Stomach (tissue), 19 donors: ENCODE results near the gene ZBP1. TPM values are rescaled to one million over a fixed set of nuclear protein-coding genes. Genes with fewer than 3 reads are reported as not detected.

Experiments used
- DNase-seq, 2 donors: peaks; one replicate each; pipeline versions ENCODE4 v3.0.0 to v3.0.0-alpha.2; 2013 to 2019
- H3K27ac ChIP-seq, 5 donors: fragments of 200-600 bp in 4 of 5; sonication (generic) in 4 of 5; one replicate each; pipeline ENCODE4 v1.5.1; 2013 to 2019; ENCODE audit warnings: mild to moderate bottlenecking in 1 of 5, moderate library complexity in 1 of 5
- H3K27me3 ChIP-seq, 3 donors: fragments of 200-600 bp; sonication (generic); one replicate each; pipeline ENCODE4 v1.5.1; 2017 to 2019; ENCODE audit warnings: mixed run types in 1 of 3
- H3K36me3 ChIP-seq, 4 donors: fragments of 200-600 bp; sonication (generic); 1 replicate in 3 of 4; 2 replicates in 1 of 4; pipeline ENCODE4 v1.5.1; 2016 to 2019
- H3K4me1 ChIP-seq, 4 donors: fragments of 200-600 bp; sonication (generic); one replicate each; pipeline ENCODE4 v1.5.1; 2016 to 2019
- H3K4me3 ChIP-seq, 4 donors: fragments of 200-600 bp; sonication (generic) in 3 of 4; one replicate each; pipeline ENCODE4 v1.5.1; 2016 to 2019; ENCODE audit warnings: mild to moderate bottlenecking in 1 of 4
- H3K9me3 ChIP-seq, 4 donors: fragments of 200-600 bp; sonication (generic); one replicate each; pipeline ENCODE4 v1.5.1; 2016 to 2019
- CTCF ChIP-seq, 7 experiments: fragments of 450-650 bp in 4 of 7; fragments of 200-600 bp in 3 of 7; sonication (generic) in 3 of 7; IDR thresholded peaks; one replicate each; pipeline ENCODE4 v1.5.1; 2016 to 2019; ENCODE audit warnings: antibody characterized with exemption in 7 of 7, control low read depth in 2 of 7, mild to moderate bottlenecking in 1 of 7
- EP300 ChIP-seq: sonication (generic); formaldehyde crosslinking; IDR thresholded peaks from one replicate; pipeline ENCODE4 v1.6.1; 2017; ENCODE audit warnings: antibody characterized with exemption
- POLR2A ChIP-seq, 4 donors: fragments of 450-650 bp; IDR thresholded peaks; one replicate each; pipeline ENCODE4 v1.6.1; 2016; ENCODE audit warnings: antibody characterized with exemption in 4 of 4, control low read depth in 2 of 4, mild to moderate bottlenecking in 1 of 4, moderate library complexity in 1 of 4
- POLR2AphosphoS5 ChIP-seq, 3 donors: sonication (generic); formaldehyde crosslinking; IDR thresholded peaks; one replicate each; pipeline ENCODE4 v1.6.1; 2016; ENCODE audit warnings: antibody characterized with exemption in 3 of 3
- WGBS, 5 donors: extraction: QIAGEN DNeasy Blood & Tissue Kit in 3 of 5; methylation state at CpG; one replicate each; pipeline versions ENCODE4 v1.1.5 to v1.1.7; 2013 to 2018; 5-methylcytosine and 5-hydroxymethylcytosine counted together
- intact Hi-C: fragments of 100-400 bp; cut with DNase I; formaldehyde crosslinking; loops from one replicate; pipeline ENCODE4 v1.15.1; 2023; ENCODE audit warnings: low total_unique reads
- long read RNA-seq, 10 donors: transcript quantifications; one replicate each; lab custom pipeline, GENCODE V29; 2026
- polyA plus RNA-seq, 3 donors: library from polyadenylated mRNA; stranded (reverse); fragments of 200-250 nt; gene quantifications; one replicate each; pipeline ENCODE4 v1.2.3, GENCODE V29; 2013
- total RNA-seq, 5 donors: library from RNA; depleted of rRNA; stranded (reverse); fragments of >200 nt; gene quantifications; one replicate each; pipeline versions ENCODE4 v1.1.0 to v1.2.3, GENCODE V29; 2014 to 2016
- donor health status: healthy with polysubstance abuse.
- donor health status: Bipolar disorder and iron deficiency.
- donor health status: healthy.

ZBP1 gene
- total RNA-seq = not detected
- polyA plus RNA-seq = under 1 TPM in 2 of 3 donors, not detected in 1; 0.37 to 0.60 TPM
- long read RNA-seq, donor 1 = 0 reads
- long read RNA-seq, donor 2 = 0 reads
- long read RNA-seq, donor 3 = 0 reads
- long read RNA-seq, donor 4 = 0 reads
- long read RNA-seq, donor 5 = 0 reads
- long read RNA-seq, donor 6 = 0 reads
- long read RNA-seq, donor 7 = 0 reads
- long read RNA-seq, donor 8 = 0 reads
- long read RNA-seq, donor 9 = 0 reads
- long read RNA-seq, donor 10 = 0 reads

- peaks cover 0 to 18% (median 6%) of the 10 kb centered on the region in 4 donors for H3K9me3 ChIP-seq
- DNase-seq = peak; percentile 53 to 65
- peaks cover 0 to 19% (median 0%) of the 10 kb centered on the region in 4 donors for H3K4me1 ChIP-seq
- H3K27ac ChIP-seq = peak within 1 kb of the TSS; percentile 25 to 82 (median 67)
- intact Hi-C loops = no loop called here
- peaks cover 0 to 22% (median 0%) of the 10 kb centered on the region in 3 donors for H3K27me3 ChIP-seq
- WGBS, 5 donors = 53 to 56% (median 54%) methylated on average over 18 of the region's 18 CpGs
- peak within 1 kb of the TSS in 3 of 4 donors; percentile 6 to 23 (median 17) for H3K4me3 ChIP-seq
- TF ChIP-seq EP300 = no peak
- no peak for TF ChIP-seq CTCF (IDR thresholded peaks at IDR 0.05)
- no peak for TF ChIP-seq POLR2AphosphoS5 (IDR thresholded peaks at IDR 0.05)
- TF ChIP-seq POLR2A (IDR thresholded peaks at IDR 0.05) = no peak
- H3K36me3 ChIP-seq = no peaks in the 10 kb centered on the region
Measured at GRCh38 chr20:57620274-57620990, at the start of gene ZBP1. ZBP1 (minus strand) TSS chr20:57620426; CDS start chr20:57620295, 131 bp downstream.

GRCh38 chr20:57669632-57670031 lies 49.4 kb upstream of the ZBP1 start:
- H3K4me1 ChIP-seq = peaks cover 0 to 17% (median 9%) of the 10 kb centered on the region in 4 donors
- no peaks in the 10 kb centered on the region for H3K27me3 ChIP-seq
- H3K4me3 ChIP-seq = no peak overlapping the region
- intact Hi-C loops = no loop called here
- no peaks in the 10 kb centered on the region for H3K36me3 ChIP-seq
- no peak for DNase-seq
- WGBS, 5 donors = 85 to 93% (median 90%) methylated on average over 7 to 8 of the region's 8 CpGs
- TF ChIP-seq POLR2AphosphoS5 (IDR thresholded peaks at IDR 0.05) (no peak), CTCF (IDR thresholded peaks at IDR 0.05) (no peak), EP300 (no peak), POLR2A (IDR thresholded peaks at IDR 0.05) (no peak)
- no peak overlapping the region for H3K27ac ChIP-seq
- no peaks in the 10 kb centered on the region for H3K9me3 ChIP-seq

- intact Hi-C loops = no loop called here
- WGBS, 5 donors = 54 to 79% (median 59%) methylated on average over 15 to 18 of the region's 18 CpGs
- peak in 1 of 2 donors; percentile 62 for DNase-seq
- no peak overlapping the region for H3K27ac ChIP-seq
- no peak for TF ChIP-seq EP300
- no peak for TF ChIP-seq POLR2A (IDR thresholded peaks at IDR 0.05)
- TF ChIP-seq POLR2AphosphoS5 (IDR thresholded peaks at IDR 0.05) = no peak
- no peak for TF ChIP-seq CTCF (IDR thresholded peaks at IDR 0.05)
- H3K9me3 ChIP-seq = no peaks in the 10 kb centered on the region
- peaks cover 0 to 14% (median 8%) of the 10 kb centered on the region in 4 donors for H3K4me1 ChIP-seq
- H3K27me3 ChIP-seq = no peaks in the 10 kb centered on the region
- H3K4me3 ChIP-seq = no peak overlapping the region
- no peaks in the 10 kb centered on the region for H3K36me3 ChIP-seq
Measured at GRCh38 chr20:57667924-57668782, 47.9 kb upstream of the ZBP1 start.

- Histone ChIP-seq H3K4me3 (no peak overlapping the region), H3K36me3 (no peaks in the 10 kb centered on the region), H3K9me3 (no peaks in the 10 kb centered on the region), H3K4me1 (peaks cover 0 to 8% (median 5%) of the 10 kb centered on the region in 4 donors), H3K27me3 (no peaks in the 10 kb centered on the region), H3K27ac (no peak overlapping the region)
- 66 to 85% (median 81%) methylated on average over 15 to 16 of the region's 16 CpGs for WGBS, 5 donors
- intact Hi-C loops = no loop called here
- TF ChIP-seq POLR2A (IDR thresholded peaks at IDR 0.05) = no peak
- no peak for TF ChIP-seq POLR2AphosphoS5 (IDR thresholded peaks at IDR 0.05)
- TF ChIP-seq CTCF (IDR thresholded peaks at IDR 0.05) = no peak
- TF ChIP-seq EP300 = no peak
- DNase-seq = no peak
Measured at GRCh38 chr20:57667388-57667787, 47.2 kb upstream of the ZBP1 start.
